Activated naive CD8-positive, alpha-beta T cell (primary cell): Measurements from ENCODE around the gene ELFN2.

Experiments used
- H3K27ac Mint-ChIP-seq: one replicate; pipeline ENCODE4 v1.8.0; 2021; ENCODE audit warnings: mixed read lengths
- H3K27me3 Mint-ChIP-seq: one replicate; pipeline ENCODE4 v1.8.0; 2021; ENCODE audit warnings: mixed read lengths
- H3K36me3 Mint-ChIP-seq: one replicate; pipeline ENCODE4 v1.8.0; 2021; ENCODE audit warnings: mixed read lengths
- H3K4me1 Mint-ChIP-seq: one replicate; pipeline ENCODE4 v1.8.0; 2021; ENCODE audit warnings: low read depth, mixed read lengths
- H3K4me3 Mint-ChIP-seq: one replicate; pipeline ENCODE4 v1.8.0; 2021; ENCODE audit warnings: mild to moderate bottlenecking, mixed read lengths
- H3K9me3 Mint-ChIP-seq: one replicate; pipeline ENCODE4 v1.8.0; 2021; ENCODE audit warnings: low read depth, mixed read lengths

Gene ELFN2

DNA sequence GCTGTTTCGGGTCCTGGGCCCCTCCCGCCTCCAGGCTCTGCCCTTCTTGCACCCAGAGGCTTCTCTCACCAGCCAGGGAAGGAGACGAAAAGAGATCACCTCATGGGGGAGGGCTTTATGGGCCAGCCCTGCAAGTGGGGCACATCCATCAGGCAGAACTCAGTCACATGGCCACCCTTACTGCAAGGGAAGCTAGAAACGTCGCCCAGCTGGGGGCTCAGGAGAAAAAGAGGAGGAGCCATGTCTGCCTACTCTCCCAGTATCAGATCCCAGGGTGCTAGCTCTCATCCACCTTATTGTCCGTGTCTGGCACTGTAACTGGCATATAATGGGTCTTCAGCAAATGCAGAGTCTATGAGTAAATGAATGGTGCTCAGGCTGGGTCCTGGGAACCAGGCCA, 34.7 kb upstream of the ELFN2 start:
- H3K27me3 Mint-ChIP-seq = no peaks in the 10 kb centered on the region
- peak overlapping the region; percentile 16 for H3K27ac Mint-ChIP-seq
- H3K4me3 Mint-ChIP-seq = no peak overlapping the region
- H3K36me3 Mint-ChIP-seq = peaks cover 11% of the 10 kb centered on the region
- H3K9me3 Mint-ChIP-seq = no peaks in the 10 kb centered on the region
- peaks cover 8% of the 10 kb centered on the region for H3K4me1 Mint-ChIP-seq

DNA sequence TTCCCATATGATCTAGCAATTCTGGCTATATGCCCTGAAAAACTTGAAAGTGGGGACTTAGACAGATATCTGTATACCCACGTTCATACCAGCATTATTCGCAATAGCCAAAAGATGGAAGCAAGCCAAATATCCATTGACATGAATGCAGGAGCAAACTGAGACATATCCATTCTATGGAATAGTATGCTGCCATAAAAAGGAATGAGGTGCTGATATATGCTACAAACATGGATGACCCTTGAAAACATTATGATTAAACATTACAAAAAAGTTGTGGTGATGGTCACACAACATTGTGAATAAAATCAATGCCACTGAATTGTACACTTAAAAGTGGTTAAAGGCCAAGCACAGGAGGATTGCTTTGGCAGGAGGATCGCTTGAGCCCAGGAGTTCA, 33.4 kb upstream of the ELFN2 start:
- H3K4me3 Mint-ChIP-seq = no peak overlapping the region
- H3K27ac Mint-ChIP-seq = no peak overlapping the region
- peaks cover 11% of the 10 kb centered on the region for H3K36me3 Mint-ChIP-seq
- H3K27me3 Mint-ChIP-seq = no peaks in the 10 kb centered on the region
- peaks cover 8% of the 10 kb centered on the region for H3K4me1 Mint-ChIP-seq
- H3K9me3 Mint-ChIP-seq = no peaks in the 10 kb centered on the region

DNA sequence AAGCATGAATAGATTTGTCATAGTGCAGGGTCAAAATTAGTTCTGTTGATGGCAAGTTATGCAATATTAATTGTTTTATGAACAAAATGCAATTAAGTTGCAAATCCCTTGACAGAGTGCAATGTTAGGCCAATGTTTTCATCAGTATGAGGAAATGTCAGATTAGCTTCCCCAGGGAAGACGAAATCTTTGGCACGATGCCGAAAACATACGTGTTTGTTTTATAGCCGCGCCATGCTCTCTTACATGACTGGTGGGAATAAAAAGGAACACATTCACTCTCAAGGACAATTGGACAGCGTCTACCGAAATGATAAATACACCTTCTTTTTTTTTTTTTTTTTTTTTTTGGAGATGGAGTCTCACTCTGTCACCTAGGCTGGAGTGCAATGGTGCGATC, 31.9 kb upstream of the ELFN2 start:
- H3K4me1 Mint-ChIP-seq = peaks cover 6% of the 10 kb centered on the region
- H3K4me3 Mint-ChIP-seq = no peak overlapping the region
- H3K27me3 Mint-ChIP-seq = no peaks in the 10 kb centered on the region
- peaks cover 11% of the 10 kb centered on the region for H3K36me3 Mint-ChIP-seq
- no peak overlapping the region for H3K27ac Mint-ChIP-seq
- no peaks in the 10 kb centered on the region for H3K9me3 Mint-ChIP-seq

DNA sequence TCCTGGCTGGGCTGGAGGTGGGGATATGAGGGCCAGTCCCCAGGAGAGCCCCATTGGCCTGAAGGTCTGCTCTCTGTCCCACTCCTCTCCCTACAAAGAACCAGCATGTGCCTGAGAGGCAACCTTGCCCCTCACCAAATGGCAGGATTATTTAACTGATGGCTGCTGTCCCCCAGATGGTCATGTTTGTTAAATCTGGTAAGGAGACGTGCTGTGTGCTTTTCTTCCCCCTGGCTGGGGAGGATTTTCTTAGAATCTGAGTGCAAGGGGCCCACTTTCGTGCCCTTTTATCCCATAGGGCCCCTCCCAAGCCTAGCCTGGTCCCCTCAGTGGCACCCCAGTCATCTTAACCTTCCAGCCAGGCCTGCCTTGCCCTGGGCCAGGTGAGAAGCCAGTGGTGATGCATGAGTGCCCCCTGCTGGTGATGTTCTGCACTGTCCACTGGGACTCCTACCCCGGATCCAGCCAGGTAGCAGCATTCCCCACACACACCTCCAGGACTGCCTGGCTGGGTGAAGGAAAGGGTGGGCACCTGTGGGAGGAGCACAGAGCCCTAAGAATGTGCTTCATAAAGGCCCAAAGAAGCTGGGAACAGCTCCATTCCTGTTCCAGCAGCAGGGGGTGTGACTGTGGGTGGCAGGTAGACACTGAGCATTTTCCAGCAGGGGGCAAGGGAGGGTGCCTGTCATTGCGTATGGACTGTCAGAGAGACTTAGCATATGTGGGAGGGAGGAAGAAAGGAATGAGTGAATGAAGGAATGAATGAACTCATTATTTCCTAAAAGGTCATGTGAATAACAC, 30.0 kb upstream of the ELFN2 start:
- H3K4me3 Mint-ChIP-seq = no peak overlapping the region
- no peaks in the 10 kb centered on the region for H3K27me3 Mint-ChIP-seq
- no peaks in the 10 kb centered on the region for H3K9me3 Mint-ChIP-seq
- peaks cover 6% of the 10 kb centered on the region for H3K4me1 Mint-ChIP-seq
- H3K36me3 Mint-ChIP-seq = peaks cover 11% of the 10 kb centered on the region
- H3K27ac Mint-ChIP-seq = no peak overlapping the region

DNA sequence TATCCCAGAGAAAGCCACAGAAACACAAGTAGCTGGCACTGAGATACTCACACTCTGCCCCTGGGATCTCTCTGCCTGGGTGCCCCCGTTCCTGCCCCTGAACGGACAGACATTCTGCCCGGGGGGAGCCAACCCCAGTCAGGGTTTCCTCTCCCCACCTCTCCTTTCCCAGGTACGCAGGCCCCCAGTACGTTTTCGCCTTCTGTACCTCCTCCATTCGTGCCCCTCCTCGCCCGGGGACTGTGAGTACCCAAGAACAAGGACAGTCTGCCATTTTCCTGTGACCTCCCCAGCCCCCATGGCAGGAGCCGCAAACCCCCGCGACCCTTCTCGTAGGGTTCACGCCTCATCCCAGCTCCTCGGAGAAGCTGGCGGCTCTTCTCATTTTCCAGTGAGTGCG, 29.1 kb upstream of the ELFN2 start:
- Mint-ChIP-seq H3K4me3 (no peak overlapping the region), H3K27ac (no peak overlapping the region), H3K27me3 (no peaks in the 10 kb centered on the region), H3K36me3 (peaks cover 8% of the 10 kb centered on the region), H3K9me3 (no peaks in the 10 kb centered on the region), H3K4me1 (peaks cover 4% of the 10 kb centered on the region)

DNA sequence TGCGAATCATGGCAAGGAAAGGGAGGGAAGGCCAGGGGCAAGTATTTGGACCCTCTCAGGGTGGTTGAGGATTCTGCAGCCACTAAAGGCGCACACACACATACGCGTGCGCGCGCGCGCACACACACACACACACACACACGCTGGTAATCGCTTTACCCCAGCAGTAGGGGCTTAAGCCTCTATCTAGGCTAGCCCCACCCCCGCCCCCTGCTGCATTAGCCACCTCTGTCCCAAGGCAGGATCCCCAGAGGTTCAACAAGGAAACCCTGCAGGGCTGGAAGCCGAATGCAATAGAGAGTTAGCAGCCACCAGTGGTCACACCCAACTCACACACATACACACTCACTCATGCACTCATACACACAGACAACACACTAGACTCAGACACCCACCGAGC, 28.6 kb upstream of the ELFN2 start:
- Mint-ChIP-seq H3K9me3 (no peaks in the 10 kb centered on the region), H3K4me1 (peaks cover 4% of the 10 kb centered on the region), H3K27ac (no peak overlapping the region), H3K36me3 (peaks cover 8% of the 10 kb centered on the region), H3K27me3 (no peaks in the 10 kb centered on the region), H3K4me3 (no peak overlapping the region)

DNA sequence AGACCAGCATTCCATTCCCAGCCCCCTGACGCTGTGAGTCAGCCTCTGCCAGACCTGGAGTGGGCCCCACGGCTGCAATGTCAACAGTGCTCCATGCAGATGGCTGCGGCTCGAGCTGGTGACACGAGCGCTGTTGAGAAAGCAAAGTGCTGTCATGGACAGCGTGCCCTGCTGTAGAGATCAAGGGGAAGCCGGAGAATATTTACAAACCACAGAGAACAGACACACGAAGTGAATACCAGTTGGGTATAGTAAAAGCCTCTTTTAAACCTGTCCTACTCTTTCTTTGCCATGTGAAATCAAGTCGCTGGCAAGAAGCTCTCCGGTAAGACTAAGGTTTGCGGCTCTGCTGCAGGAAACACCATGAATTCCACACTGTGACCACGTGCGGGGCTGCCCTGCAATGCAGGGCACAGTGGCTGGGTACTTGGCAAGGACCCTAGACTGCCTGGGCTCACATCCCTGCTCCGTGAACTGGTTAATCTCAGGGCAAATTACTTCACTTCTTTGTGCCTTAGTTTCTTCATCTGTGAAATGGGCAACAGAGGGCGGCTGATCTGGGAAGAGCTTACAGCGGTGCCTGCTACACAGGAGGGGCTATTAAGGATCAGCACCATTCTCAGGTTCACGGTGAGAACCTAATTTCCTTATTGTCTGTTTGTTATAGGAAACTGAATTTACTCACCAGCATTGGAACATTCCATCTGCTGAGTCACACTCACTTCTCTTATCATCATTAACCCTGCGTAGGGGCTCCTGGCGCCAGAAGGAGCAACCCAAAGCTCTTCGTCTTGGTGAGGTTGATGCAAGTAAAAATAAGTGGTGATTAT, 27.8 kb upstream of the ELFN2 start:
- peaks cover 8% of the 10 kb centered on the region for H3K4me1 Mint-ChIP-seq
- H3K27me3 Mint-ChIP-seq = no peaks in the 10 kb centered on the region
- no peak overlapping the region for H3K4me3 Mint-ChIP-seq
- H3K9me3 Mint-ChIP-seq = no peaks in the 10 kb centered on the region
- peaks cover 8% of the 10 kb centered on the region for H3K36me3 Mint-ChIP-seq
- H3K27ac Mint-ChIP-seq = no peak overlapping the region

DNA sequence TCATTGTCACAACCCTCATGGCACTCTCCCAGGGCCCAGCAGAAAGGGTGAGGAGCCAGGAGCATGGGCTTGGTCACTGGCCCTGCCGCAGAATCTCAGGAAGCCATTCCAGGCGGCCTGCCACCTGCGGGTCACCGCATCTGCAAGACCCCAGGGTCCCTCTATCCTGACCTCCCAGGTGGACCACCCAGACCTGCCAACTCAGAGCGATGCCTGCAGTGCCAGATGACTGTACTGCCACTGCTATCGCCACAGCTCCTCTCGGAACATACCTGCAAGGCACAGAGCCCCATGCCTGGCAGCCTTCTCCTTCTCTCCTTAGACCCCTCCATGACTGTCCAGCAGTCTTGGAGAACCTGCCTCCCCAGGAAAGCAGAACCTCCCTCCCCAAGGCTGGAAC, 26.4 kb upstream of the ELFN2 start:
- no peaks in the 10 kb centered on the region for H3K27me3 Mint-ChIP-seq
- H3K4me3 Mint-ChIP-seq = no peak overlapping the region
- H3K4me1 Mint-ChIP-seq = peaks cover 8% of the 10 kb centered on the region
- H3K27ac Mint-ChIP-seq = no peak overlapping the region
- peaks cover 4% of the 10 kb centered on the region for H3K36me3 Mint-ChIP-seq
- no peaks in the 10 kb centered on the region for H3K9me3 Mint-ChIP-seq

DNA sequence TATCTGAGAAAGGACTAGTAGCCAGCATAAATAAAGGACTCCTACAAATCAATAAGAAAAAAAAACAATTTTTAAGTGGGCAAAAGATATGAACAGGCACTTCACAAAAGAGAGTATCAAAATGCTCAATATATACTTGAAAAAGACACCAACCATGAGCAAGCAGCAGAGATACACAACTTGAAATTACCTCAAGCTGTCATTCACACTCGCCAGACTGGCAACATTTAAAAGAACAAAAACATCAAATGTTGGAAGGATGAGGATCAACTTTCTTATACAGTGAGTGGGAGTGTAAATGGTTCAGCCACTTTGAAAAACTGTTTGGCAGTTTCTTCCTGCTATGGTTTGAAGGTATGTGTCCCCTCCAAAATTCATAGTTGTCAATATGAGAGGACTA, 23.9 kb upstream of the ELFN2 start:
- no peak overlapping the region for H3K4me3 Mint-ChIP-seq
- no peaks in the 10 kb centered on the region for H3K9me3 Mint-ChIP-seq
- H3K36me3 Mint-ChIP-seq = no peaks in the 10 kb centered on the region
- no peak overlapping the region for H3K27ac Mint-ChIP-seq
- H3K27me3 Mint-ChIP-seq = no peaks in the 10 kb centered on the region
- peaks cover 5% of the 10 kb centered on the region for H3K4me1 Mint-ChIP-seq

DNA sequence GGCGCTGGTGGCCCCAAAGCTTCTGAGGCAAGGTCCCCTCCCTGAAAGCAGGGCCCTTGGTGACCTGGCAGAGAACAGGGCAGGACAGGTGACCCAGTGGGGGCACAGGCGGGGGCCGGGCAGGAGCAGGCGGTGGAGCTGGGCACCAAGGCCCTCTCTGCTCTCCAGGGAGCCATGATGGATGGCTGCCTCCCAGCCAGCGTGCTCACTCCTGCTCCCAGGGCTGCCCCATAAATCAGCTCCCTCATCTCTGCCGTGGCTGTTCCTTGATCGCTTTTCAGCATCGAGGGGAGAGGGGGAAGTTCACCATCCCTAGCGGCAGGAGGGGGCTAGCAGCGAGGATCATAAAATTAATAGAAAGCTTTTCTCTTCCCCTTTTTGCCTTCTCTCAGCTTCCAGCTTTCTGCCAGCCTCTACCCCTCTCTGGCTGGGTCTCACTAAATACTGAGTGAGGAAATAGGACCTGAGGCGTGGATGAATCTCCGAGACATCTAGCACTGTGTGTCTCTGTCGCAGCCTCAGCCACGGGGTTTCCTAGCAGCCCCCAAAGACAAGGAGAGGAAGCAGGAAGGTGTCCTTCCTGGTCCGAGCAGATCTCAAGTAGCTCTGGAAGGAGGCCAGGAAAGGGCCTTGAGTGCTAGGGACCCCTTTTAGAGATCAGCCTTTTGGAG, 22.2 kb upstream of the ELFN2 start:
- Mint-ChIP-seq H3K9me3 (no peaks in the 10 kb centered on the region), H3K36me3 (no peaks in the 10 kb centered on the region), H3K4me3 (no peak overlapping the region), H3K27me3 (no peaks in the 10 kb centered on the region), H3K27ac (no peak overlapping the region), H3K4me1 (peaks cover 5% of the 10 kb centered on the region)

DNA sequence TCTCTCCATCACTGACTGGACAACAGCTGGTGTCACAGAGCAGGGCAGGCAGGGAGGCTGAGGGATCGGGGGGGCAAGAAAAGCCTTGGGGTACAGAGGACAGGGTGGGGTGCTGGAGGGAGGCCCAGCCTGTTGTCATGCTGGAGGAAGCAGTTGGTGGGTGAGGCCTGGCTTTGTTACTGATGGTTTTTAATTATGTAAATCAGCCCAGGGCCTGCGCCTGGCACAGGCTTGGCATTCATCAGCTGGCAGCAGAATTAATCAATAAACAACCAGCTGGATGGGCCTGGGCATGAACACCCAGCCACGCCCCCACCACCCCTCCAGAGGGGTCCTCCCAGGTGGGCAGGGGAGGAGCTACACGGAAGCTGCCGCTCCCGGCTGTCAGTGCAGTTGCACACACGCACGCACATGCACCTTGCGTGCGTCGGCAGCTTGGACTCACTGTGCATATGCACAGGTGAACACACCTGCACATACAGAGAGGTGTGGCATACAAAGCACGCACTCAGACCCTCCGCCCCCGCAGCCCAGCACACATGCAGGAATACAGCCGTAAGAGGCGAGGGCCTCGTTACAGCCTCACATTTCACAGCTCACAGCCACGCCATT, 21.3 kb upstream of the ELFN2 start:
- Mint-ChIP-seq H3K4me1 (peaks cover 5% of the 10 kb centered on the region), H3K36me3 (no peaks in the 10 kb centered on the region), H3K27me3 (no peaks in the 10 kb centered on the region), H3K9me3 (no peaks in the 10 kb centered on the region), H3K4me3 (no peak overlapping the region), H3K27ac (no peak overlapping the region)

DNA sequence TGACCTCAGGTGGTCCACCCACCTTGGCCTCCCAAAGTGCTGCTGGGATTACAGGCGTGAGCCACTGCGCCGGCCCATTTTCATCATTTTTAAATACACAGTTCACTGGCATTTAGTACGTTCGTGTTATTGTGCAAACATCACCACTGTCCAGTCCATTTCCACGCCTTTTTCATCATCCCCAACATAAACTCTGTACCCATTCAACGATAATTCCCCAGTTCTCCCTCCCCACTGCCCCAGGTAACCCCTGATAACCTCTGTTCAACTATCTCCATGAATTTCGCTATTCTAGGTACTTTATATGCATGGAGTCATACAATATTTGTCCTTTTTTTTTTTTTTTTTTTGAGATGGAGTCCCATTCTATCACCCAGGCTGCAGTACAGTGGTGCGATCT, 18.2 kb upstream of the ELFN2 start:
- no peaks in the 10 kb centered on the region for H3K36me3 Mint-ChIP-seq
- peaks cover 3% of the 10 kb centered on the region for H3K9me3 Mint-ChIP-seq

DNA sequence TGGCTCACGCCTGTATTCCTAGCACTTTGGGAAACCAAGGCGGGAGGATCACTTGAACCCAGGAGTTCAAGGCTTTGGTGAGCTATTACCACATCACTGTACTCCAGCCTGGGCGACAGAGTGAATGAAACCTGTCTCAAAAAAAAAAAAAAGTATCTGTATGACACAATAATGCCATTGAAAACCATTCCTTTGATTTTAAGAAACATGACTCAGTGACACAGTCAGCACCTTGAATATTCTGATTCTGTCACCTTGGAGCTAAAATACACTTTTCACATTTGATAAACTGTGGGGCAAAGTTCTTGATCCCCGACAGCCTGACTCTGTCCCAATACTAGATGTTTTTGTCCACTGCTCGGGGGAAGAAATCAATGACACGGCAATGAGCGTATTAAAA, 16.7 kb upstream of the ELFN2 start:
- H3K27me3 Mint-ChIP-seq = peaks cover 1% of the 10 kb centered on the region
- no peak overlapping the region for H3K27ac Mint-ChIP-seq
- peaks cover 3% of the 10 kb centered on the region for H3K9me3 Mint-ChIP-seq
- peaks cover 1% of the 10 kb centered on the region for H3K4me1 Mint-ChIP-seq
- H3K4me3 Mint-ChIP-seq = no peak overlapping the region
- H3K36me3 Mint-ChIP-seq = peaks cover 4% of the 10 kb centered on the region

More for the DNA sequence above, 18.2 kb upstream of the ELFN2 start:
- no peak overlapping the region for H3K27ac Mint-ChIP-seq
- H3K4me1 Mint-ChIP-seq = peaks cover 6% of the 10 kb centered on the region
- no peak overlapping the region for H3K4me3 Mint-ChIP-seq
- H3K27me3 Mint-ChIP-seq = peaks cover 1% of the 10 kb centered on the region

DNA sequence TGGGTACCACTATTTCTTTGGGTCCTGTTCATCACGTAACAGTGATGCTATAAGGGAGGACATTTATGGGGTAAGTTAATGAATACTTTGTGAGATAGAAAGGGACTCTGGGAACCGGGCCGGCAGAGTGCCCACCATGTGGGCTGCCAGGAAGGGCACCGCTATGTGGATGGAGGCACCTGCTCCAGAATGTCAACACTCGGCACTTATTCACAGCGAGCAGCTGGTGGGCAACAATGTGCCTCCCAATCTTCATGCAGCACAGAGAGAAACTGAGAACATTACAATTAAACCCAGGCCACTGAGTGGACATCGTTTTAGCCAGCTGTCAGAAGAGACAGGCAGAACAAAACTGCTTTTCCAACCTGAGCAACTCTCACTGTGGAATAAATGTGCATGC, 15.8 kb upstream of the ELFN2 start:
- H3K36me3 Mint-ChIP-seq = peaks cover 4% of the 10 kb centered on the region
- no peak overlapping the region for H3K27ac Mint-ChIP-seq
- peaks cover 1% of the 10 kb centered on the region for H3K27me3 Mint-ChIP-seq
- H3K9me3 Mint-ChIP-seq = peaks cover 3% of the 10 kb centered on the region
- no peak overlapping the region for H3K4me3 Mint-ChIP-seq
- peaks cover 1% of the 10 kb centered on the region for H3K4me1 Mint-ChIP-seq

DNA sequence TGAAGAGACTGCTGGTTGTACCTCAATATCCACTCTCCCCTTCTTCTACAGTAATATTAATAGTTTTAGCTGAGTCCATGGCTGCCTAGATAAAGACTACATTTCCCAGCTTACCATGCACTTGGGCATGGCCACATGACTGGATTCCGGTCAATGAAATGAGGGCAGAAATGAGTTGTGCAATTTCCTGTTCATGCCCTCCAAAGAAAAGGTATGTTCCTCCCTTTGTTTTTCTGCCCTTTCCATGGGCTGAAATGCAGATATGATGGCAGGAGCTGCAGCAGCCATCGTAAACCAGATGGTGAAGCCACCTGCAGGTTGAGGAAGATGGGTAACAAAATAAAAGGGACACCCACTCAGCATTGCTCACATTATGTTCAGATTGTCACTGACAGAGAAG, 15.3 kb upstream of the ELFN2 start:
- peaks cover 1% of the 10 kb centered on the region for H3K27me3 Mint-ChIP-seq
- H3K4me1 Mint-ChIP-seq = peaks cover 1% of the 10 kb centered on the region
- H3K27ac Mint-ChIP-seq = no peak overlapping the region
- H3K9me3 Mint-ChIP-seq = peaks cover 3% of the 10 kb centered on the region
- no peak overlapping the region for H3K4me3 Mint-ChIP-seq
- H3K36me3 Mint-ChIP-seq = peaks cover 4% of the 10 kb centered on the region
